ENCODE measurements around the gene ARHGAP32.
"Not testable (repeated sequence)": the region's sequence is repeated elsewhere in the genome, so short reads cannot be mapped to it uniquely, and the experiment has no call there.

Gene ARHGAP32

GRCh38 chr11:129195682-129196081, 3.6 kb upstream of the ARHGAP32 start:
- DNase-seq, result no peak

GRCh38 chr11:129191649-129192048, 476 bp downstream of the ARHGAP32 start:
- DNase-seq, result no peak

GRCh38 chr11:129190087-129190486, 2.0 kb downstream of the ARHGAP32 start:
- DNase-seq, result no peak

GRCh38 chr11:129189646-129190045, 2.5 kb downstream of the ARHGAP32 start:
- no peak for DNase-seq

GRCh38 chr11:129185082-129185481, 7.0 kb downstream of the ARHGAP32 start:
- not testable (repeated sequence) for DNase-seq

- DNase-seq, result no peak
Observed at GRCh38 chr11:129184581-129184980, 7.5 kb downstream of the ARHGAP32 start.

GRCh38 chr11:129167315-129167714, 24.8 kb downstream of the ARHGAP32 start:
- no peak for DNase-seq

- no peak for DNase-seq
Observed at GRCh38 chr11:129163714-129164164, 28.4 kb downstream of the ARHGAP32 start.

- DNase-seq, result not testable (repeated sequence)
Observed at GRCh38 chr11:129157080-129157479, 35.0 kb downstream of the ARHGAP32 start.

GRCh38 chr11:129155745-129156144, 36.4 kb downstream of the ARHGAP32 start:
- DNase-seq, result no peak

- no peak for DNase-seq
Observed at GRCh38 chr11:129148487-129148886, 43.6 kb downstream of the ARHGAP32 start.

GRCh38 chr11:129146191-129146590, 45.9 kb downstream of the ARHGAP32 start:
- no peak for DNase-seq

- DNase-seq, result no peak
Observed at GRCh38 chr11:129145276-129145675, 46.8 kb downstream of the ARHGAP32 start.

GRCh38 chr11:129144256-129144655, 47.9 kb downstream of the ARHGAP32 start:
- no peak for DNase-seq

GRCh38 chr11:129143335-129143734, 48.8 kb downstream of the ARHGAP32 start:
- DNase-seq, result peak; percentile 2

GRCh38 chr11:129141748-129142523, 50.2 kb downstream of the ARHGAP32 start:
- no peak for DNase-seq

GRCh38 chr11:129131316-129131715, 60.8 kb downstream of the ARHGAP32 start:
- DNase-seq, result no peak

- DNase-seq, result not testable (repeated sequence)
Observed at GRCh38 chr11:129128881-129129620, 63.1 kb downstream of the ARHGAP32 start.

- DNase-seq, result no peak
Observed at GRCh38 chr11:129119036-129119435, 73.1 kb downstream of the ARHGAP32 start.

- DNase-seq, result peak; percentile 62
Observed at GRCh38 chr11:129117595-129118350, 74.4 kb downstream of the ARHGAP32 start.

GRCh38 chr11:129115652-129116586, 76.2 kb downstream of the ARHGAP32 start:
- DNase-seq, result no peak

GRCh38 chr11:129109701-129110100, 82.4 kb downstream of the ARHGAP32 start:
- DNase-seq, result no peak

Data from retina (tissue), 1 donor.